ENCODE measurements around the gene TAF8.

Gene TAF8

DNA sequence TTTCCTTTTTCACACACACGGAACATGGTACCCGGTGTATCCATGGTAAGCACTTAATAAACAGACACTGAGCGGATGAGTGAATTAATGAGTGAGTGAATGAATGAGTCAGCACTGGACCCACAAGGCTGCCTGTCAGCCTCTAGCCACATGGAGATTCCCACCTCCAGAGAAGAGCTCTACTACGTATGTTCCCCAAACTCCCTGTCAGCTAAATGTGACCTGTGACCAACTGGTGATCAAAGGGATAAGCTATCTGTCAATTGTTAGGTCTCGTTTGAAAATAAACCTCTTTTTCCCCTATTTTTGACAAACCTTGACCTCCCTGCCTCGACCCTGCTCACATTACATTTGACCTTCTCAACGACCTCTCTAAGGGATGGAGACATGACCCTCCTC lies 24.5 kb upstream of the TAF8 start:
- no peaks in the 10 kb centered on the region for H3F3A ChIP-seq (ENCODE audit: insufficient read depth, low read length)
- no peak overlapping the region for H2AFZ ChIP-seq (ENCODE audit: low read length)
- H3K36me3 ChIP-seq (replicated peaks; ENCODE audit: insufficient read depth, low read length): no peaks in the 10 kb centered on the region
- DNase-seq: no peak
- H3K27ac ChIP-seq (ENCODE audit: low read length): no peak overlapping the region
- no peaks in the 10 kb centered on the region for H3K4me1 ChIP-seq (ENCODE audit: low read length)
- H3K27me3 ChIP-seq (replicated peaks; ENCODE audit: insufficient read depth, low read length): no peaks in the 10 kb centered on the region
- H3K9me3 ChIP-seq (replicated peaks; ENCODE audit: insufficient read depth, low read length): no peaks in the 10 kb centered on the region
- no peaks in the 10 kb centered on the region for H3K9me2 ChIP-seq (replicated peaks; ENCODE audit: insufficient read depth, low read length)
- no peak overlapping the region for H3K4me3 ChIP-seq (ENCODE audit: low read length)
- no peaks in the 10 kb centered on the region for H4K20me1 ChIP-seq (ENCODE audit: insufficient read depth, low read length)
- H3K79me2 ChIP-seq (ENCODE audit: low read length): no peaks in the 10 kb centered on the region
- H3K9ac ChIP-seq (ENCODE audit: low read length): no peak overlapping the region
- no peak overlapping the region for H3K4me2 ChIP-seq (ENCODE audit: low read depth, low read length)
- TF ChIP-seq, protein P1, sequence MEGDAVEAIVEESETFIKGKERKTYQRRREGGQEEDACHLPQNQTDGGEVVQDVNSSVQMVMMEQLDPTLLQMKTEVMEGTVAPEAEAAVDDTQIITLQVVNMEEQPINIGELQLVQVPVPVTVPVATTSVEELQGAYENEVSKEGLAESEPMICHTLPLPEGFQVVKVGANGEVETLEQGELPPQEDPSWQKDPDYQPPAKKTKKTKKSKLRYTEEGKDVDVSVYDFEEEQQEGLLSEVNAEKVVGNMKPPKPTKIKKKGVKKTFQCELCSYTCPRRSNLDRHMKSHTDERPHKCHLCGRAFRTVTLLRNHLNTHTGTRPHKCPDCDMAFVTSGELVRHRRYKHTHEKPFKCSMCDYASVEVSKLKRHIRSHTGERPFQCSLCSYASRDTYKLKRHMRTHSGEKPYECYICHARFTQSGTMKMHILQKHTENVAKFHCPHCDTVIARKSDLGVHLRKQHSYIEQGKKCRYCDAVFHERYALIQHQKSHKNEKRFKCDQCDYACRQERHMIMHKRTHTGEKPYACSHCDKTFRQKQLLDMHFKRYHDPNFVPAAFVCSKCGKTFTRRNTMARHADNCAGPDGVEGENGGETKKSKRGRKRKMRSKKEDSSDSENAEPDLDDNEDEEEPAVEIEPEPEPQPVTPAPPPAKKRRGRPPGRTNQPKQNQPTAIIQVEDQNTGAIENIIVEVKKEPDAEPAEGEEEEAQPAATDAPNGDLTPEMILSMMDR (IDR thresholded peaks at IDR 0.05; ENCODE audit: low read length): no peak
- no peak for TF ChIP-seq EZH2phosphoT487 (IDR thresholded peaks at IDR 0.05; ENCODE audit: low read length)
- no peak for TF ChIP-seq EZH2 (optimal IDR thresholded peaks at IDR 0.05; ENCODE audit: low read depth, low read length)

DNA sequence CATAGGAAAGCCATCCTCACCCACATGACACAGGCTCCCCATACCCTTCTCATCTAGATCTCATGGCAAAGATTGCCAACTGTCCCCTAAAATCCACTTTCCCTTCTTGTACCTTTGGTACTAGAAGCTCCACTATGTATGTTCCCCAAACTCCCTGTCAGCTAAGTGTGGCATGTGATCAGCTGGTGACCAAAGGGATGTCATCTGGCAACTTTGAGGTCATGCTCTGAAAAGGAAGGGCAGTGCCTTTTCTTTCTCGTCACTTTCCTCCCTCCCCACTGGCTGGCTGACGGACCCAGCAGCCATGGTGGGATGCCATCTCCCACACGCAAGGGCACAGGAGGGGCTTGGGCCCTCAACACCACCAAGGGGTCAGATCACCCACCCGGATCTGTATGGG lies 23.8 kb upstream of the TAF8 start:
- no peaks in the 10 kb centered on the region for H3K27me3 ChIP-seq (replicated peaks; ENCODE audit: insufficient read depth, low read length)
- H3K4me3 ChIP-seq (ENCODE audit: low read length): no peak overlapping the region

DNA sequence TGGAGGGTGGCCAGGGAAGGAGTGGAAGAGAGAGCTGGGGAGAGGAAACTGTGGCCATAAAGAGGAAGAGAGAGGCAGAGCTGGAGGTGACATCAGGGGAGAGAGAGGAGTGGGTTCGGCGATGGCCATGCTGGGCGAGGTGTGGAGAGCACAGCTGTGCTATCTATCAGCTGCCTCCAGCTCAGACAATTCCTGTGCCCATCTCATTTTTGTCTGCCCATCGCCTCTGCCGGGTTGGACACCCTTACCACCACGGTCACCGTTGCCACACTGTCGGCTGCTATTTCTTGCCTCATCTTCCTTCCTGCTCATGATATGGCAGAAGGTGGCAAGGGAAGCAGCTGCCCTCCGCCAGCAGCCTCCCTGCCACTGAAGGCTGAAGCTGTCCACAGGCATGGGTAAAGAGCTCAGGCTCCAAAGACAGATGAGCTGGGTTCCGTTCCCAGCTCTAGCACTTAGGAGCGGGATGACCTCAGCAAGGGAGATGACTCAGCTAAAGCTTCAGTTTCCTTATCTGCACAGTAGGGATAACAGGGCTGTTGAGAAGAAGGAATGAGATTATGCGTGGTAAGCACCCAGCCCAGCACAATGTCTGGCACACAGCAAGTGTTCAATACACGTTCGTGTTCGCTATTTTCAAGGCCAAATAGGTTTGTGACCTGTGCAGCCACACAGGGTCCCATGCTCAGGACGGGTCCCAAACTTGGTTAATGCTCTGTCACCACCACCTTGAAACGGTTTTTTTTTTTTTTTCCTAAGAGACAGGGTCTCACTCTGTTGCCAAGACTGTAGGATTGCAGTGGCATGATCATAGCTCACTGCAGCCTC lies 21.9 kb upstream of the TAF8 start:
- H3K9ac ChIP-seq (ENCODE audit: low read length): no peak overlapping the region
- H3K27me3 ChIP-seq (replicated peaks; ENCODE audit: insufficient read depth, low read length): no peaks in the 10 kb centered on the region
- no peak for DNase-seq
- no peaks in the 10 kb centered on the region for H3F3A ChIP-seq (ENCODE audit: insufficient read depth, low read length)
- H3K9me3 ChIP-seq (replicated peaks; ENCODE audit: insufficient read depth, low read length): no peaks in the 10 kb centered on the region
- no peaks in the 10 kb centered on the region for H3K4me1 ChIP-seq (ENCODE audit: low read length)
- H3K79me2 ChIP-seq (ENCODE audit: low read length): no peaks in the 10 kb centered on the region
- no peak overlapping the region for H3K4me2 ChIP-seq (ENCODE audit: low read depth, low read length)
- no peaks in the 10 kb centered on the region for H4K20me1 ChIP-seq (ENCODE audit: insufficient read depth, low read length)
- TF ChIP-seq EZH2 (optimal IDR thresholded peaks at IDR 0.05; ENCODE audit: low read depth, low read length): no peak
- TF ChIP-seq, protein P1 (IDR thresholded peaks at IDR 0.05; ENCODE audit: low read length): no peak
- TF ChIP-seq EZH2phosphoT487 (IDR thresholded peaks at IDR 0.05; ENCODE audit: low read length): no peak
- H3K4me3 ChIP-seq (ENCODE audit: low read length): no peak overlapping the region
- H2AFZ ChIP-seq (ENCODE audit: low read length): no peak overlapping the region
- H3K36me3 ChIP-seq (replicated peaks; ENCODE audit: insufficient read depth, low read length): no peaks in the 10 kb centered on the region
- no peak overlapping the region for H3K27ac ChIP-seq (ENCODE audit: low read length)
- H3K9me2 ChIP-seq (replicated peaks; ENCODE audit: insufficient read depth, low read length): no peaks in the 10 kb centered on the region

More for the DNA sequence above, 23.8 kb upstream of the TAF8 start:
- Histone ChIP-seq H4K20me1 (ENCODE audit: insufficient read depth, low read length) (no peaks in the 10 kb centered on the region), H3K4me2 (ENCODE audit: low read depth, low read length) (no peak overlapping the region), H3K9ac (ENCODE audit: low read length) (no peak overlapping the region), H3K9me2 (replicated peaks; ENCODE audit: insufficient read depth, low read length) (no peaks in the 10 kb centered on the region), H2AFZ (ENCODE audit: low read length) (no peak overlapping the region), H3K36me3 (replicated peaks; ENCODE audit: insufficient read depth, low read length) (no peaks in the 10 kb centered on the region), H3K79me2 (ENCODE audit: low read length) (no peaks in the 10 kb centered on the region), H3K27ac (ENCODE audit: low read length) (no peak overlapping the region), H3K9me3 (replicated peaks; ENCODE audit: insufficient read depth, low read length) (no peaks in the 10 kb centered on the region), H3F3A (ENCODE audit: insufficient read depth, low read length) (no peaks in the 10 kb centered on the region), H3K4me1 (ENCODE audit: low read length) (no peaks in the 10 kb centered on the region)
- no peak for DNase-seq
- TF ChIP-seq EZH2 (optimal IDR thresholded peaks at IDR 0.05; ENCODE audit: low read depth, low read length) (no peak), EZH2phosphoT487 (IDR thresholded peaks at IDR 0.05; ENCODE audit: low read length) (no peak)
- TF ChIP-seq, protein P1 (IDR thresholded peaks at IDR 0.05; ENCODE audit: low read length): no peak

Data from MM.1S (cell line).